DOHH2 (cell line): ENCODE data around the gene MACROD2.

Experiments
- H3F3A ChIP-seq: fragments of 200-600 bp; sonication (generic), shearing (Covaris generic); 2 replicates; pipeline ENCODE4 v1.6.0; 2016; ENCODE audit warnings: antibody characterized with exemption, mild to moderate bottlenecking; ENCODE audit not compliant: control insufficient read depth, insufficient read depth
- H3K27ac ChIP-seq: fragments of 200-600 bp; sonication (generic); 2 replicates; pipeline ENCODE4 v1.5.1; 2014; ENCODE audit warnings: low read depth, mild to moderate bottlenecking, low read length, moderate library complexity
- H3K27me3 ChIP-seq: fragments of 200-600 bp; sonication (generic); 2 replicates; pipeline ENCODE4 v1.6.1; 2014; ENCODE audit warnings: mild to moderate bottlenecking, low read length, mixed read lengths; ENCODE audit not compliant: control insufficient read depth
- H3K36me3 ChIP-seq: fragments of 200-600 bp; sonication (generic); 2 replicates; pipeline ENCODE4 v1.6.1; 2014; ENCODE audit warnings: mild to moderate bottlenecking, low read length, moderate library complexity, mixed read lengths; ENCODE audit not compliant: control insufficient read depth
- H3K4me1 ChIP-seq: fragments of 200-600 bp; sonication (generic); 2 replicates; pipeline ENCODE4 v1.6.1; 2014; ENCODE audit warnings: mild to moderate bottlenecking, low read length, mixed read lengths; ENCODE audit not compliant: control insufficient read depth
- H3K4me2 ChIP-seq: fragments of 200-600 bp; sonication (generic); 2 replicates; pipeline ENCODE4 v1.6.0; 2014; ENCODE audit warnings: mild to moderate bottlenecking, low read length, moderate library complexity
- H3K4me3 ChIP-seq: fragments of 200-600 bp; sonication (generic); 2 replicates; pipeline ENCODE4 v1.5.1; 2014; ENCODE audit warnings: mild to moderate bottlenecking, low read length, mixed read lengths
- H3K79me2 ChIP-seq: fragments of 200-600 bp; sonication (generic); 2 replicates; pipeline ENCODE4 v1.6.1; 2014; ENCODE audit warnings: mild to moderate bottlenecking, low read length, mixed read lengths; ENCODE audit not compliant: control insufficient read depth
- H3K9me2 ChIP-seq: fragments of 200-600 bp; sonication (generic); replicated peaks from 2 replicates; pipeline ENCODE4 v1.6.1; 2014; ENCODE audit warnings: mild to moderate bottlenecking, low read length, mixed read lengths; ENCODE audit not compliant: control insufficient read depth
- H3K9me3 ChIP-seq: fragments of 200-600 bp; sonication (generic); 2 replicates; pipeline ENCODE4 v1.6.1; 2014; ENCODE audit warnings: antibody characterized with exemption, low read length, mixed read lengths; ENCODE audit not compliant: control insufficient read depth, insufficient read depth
- H4K20me1 ChIP-seq: fragments of 200-600 bp; sonication (generic); 2 replicates; pipeline ENCODE4 v1.6.0; 2014; ENCODE audit warnings: low read depth, mild to moderate bottlenecking, antibody characterized with exemption, low read length, moderate library complexity; ENCODE audit not compliant: control insufficient read depth, insufficient read depth
- EZH2phosphoT487 ChIP-seq: fragments of 200-600 bp; sonication (generic); IDR thresholded peaks from 2 replicates; pipeline ENCODE4 v1.6.1; 2017; ENCODE audit warnings: borderline replicate concordance, mild to moderate bottlenecking, antibody characterized with exemption, low read length, moderate library complexity, mixed read lengths
- TF ChIP-seq, protein P1 (sequence below): fragments of 200-600 bp; sonication (generic); IDR thresholded peaks from one replicate; pipeline ENCODE4 v1.5.1; 2014; ENCODE audit warnings: antibody characterized with exemption, mild to moderate bottlenecking, low read depth, low read length; ENCODE audit not compliant: poor library complexity, severe bottlenecking

Gene MACROD2

DNA sequence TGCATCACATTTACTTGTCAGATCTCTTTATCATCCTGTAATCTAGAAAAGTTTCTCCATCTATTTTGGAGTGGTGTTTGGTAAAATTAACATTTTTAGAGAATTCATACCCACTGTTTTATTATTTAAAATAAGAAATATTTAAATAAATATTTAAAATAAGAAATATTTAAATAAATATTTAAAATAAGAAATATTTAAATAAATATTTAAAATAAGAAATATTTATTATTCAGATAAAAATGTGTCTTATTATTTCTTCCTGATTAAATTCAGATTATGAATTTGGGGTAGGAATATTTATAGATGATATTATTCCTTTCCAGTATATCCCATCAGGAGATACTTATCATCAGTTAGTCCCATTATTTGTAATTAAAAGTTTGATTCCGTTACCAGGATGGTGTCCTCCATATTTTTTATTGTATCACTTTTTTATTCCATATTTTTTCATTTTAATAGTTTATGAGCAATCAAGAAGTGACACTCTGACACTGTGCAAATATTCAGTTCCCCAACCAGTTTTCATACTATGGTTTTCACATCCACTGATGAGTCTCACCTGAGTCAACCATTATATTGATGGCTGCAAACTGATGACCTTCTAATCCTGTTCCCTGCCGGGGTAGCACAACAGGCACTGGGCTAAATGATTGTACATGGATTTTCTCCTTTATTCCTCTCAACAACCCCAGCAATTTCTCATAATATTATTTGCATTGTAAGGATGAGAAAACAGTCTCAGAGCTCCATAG lies 1555.0 kb downstream of the MACROD2 start:
- no peaks in the 10 kb centered on the region for H3K27me3 ChIP-seq
- peaks cover 3% of the 10 kb centered on the region; the same call in 1 of the 2 replicates for H3K9me3 ChIP-seq
- H3K4me2 ChIP-seq: no peak overlapping the region
- no peaks in the 10 kb centered on the region for H3F3A ChIP-seq
- H3K4me1 ChIP-seq: no peaks in the 10 kb centered on the region
- H3K9me2 ChIP-seq: no peaks in the 10 kb centered on the region
- H3K4me3 ChIP-seq: no peak overlapping the region
- TF ChIP-seq, protein P1, sequence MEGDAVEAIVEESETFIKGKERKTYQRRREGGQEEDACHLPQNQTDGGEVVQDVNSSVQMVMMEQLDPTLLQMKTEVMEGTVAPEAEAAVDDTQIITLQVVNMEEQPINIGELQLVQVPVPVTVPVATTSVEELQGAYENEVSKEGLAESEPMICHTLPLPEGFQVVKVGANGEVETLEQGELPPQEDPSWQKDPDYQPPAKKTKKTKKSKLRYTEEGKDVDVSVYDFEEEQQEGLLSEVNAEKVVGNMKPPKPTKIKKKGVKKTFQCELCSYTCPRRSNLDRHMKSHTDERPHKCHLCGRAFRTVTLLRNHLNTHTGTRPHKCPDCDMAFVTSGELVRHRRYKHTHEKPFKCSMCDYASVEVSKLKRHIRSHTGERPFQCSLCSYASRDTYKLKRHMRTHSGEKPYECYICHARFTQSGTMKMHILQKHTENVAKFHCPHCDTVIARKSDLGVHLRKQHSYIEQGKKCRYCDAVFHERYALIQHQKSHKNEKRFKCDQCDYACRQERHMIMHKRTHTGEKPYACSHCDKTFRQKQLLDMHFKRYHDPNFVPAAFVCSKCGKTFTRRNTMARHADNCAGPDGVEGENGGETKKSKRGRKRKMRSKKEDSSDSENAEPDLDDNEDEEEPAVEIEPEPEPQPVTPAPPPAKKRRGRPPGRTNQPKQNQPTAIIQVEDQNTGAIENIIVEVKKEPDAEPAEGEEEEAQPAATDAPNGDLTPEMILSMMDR: no peak
- no peak for TF ChIP-seq EZH2phosphoT487
- no peaks in the 10 kb centered on the region for H3K79me2 ChIP-seq
- H3K36me3 ChIP-seq: no peaks in the 10 kb centered on the region
- H4K20me1 ChIP-seq: no peaks in the 10 kb centered on the region
- H3K27ac ChIP-seq: no peak overlapping the region

- Histone ChIP-seq H3K4me1 (no peaks in the 10 kb centered on the region), H3K27me3 (no peaks in the 10 kb centered on the region), H3K9me3 (peaks cover 3% of the 10 kb centered on the region; the same call in 1 of the 2 replicates), H4K20me1 (no peaks in the 10 kb centered on the region), H3K27ac (no peak overlapping the region), H3K79me2 (no peaks in the 10 kb centered on the region), H3K4me3 (no peak overlapping the region), H3F3A (no peaks in the 10 kb centered on the region), H3K4me2 (no peak overlapping the region), H3K9me2 (no peaks in the 10 kb centered on the region), H3K36me3 (no peaks in the 10 kb centered on the region)
- TF ChIP-seq, protein P1: no peak
- TF ChIP-seq EZH2phosphoT487: no peak
These were observed 1560.6 kb downstream of the MACROD2 start for GRCh38 chr20:15555913-15556312.

DNA sequence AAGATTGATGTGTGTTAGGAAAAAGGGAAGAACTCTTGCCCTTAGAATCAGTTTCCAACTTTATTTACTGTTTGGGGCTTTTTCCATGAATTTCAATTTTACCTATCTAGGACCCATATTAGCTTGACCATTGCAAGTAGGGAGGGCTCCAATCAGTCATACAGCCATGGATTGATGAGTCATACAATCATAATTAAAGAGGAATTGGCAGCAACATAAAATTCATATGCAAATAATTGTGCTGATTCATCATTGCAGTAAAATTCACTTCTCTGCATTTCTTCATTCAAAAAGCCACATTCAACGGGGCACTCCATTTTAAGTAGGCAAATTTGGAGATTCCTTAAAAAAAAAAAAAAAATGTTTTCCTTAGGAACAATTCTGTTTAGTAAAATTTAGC lies 1561.6 kb downstream of the MACROD2 start:
- Histone ChIP-seq H3K4me2 (no peak overlapping the region), H3K4me3 (no peak overlapping the region), H3K27me3 (no peaks in the 10 kb centered on the region), H3K27ac (no peak overlapping the region), H4K20me1 (no peaks in the 10 kb centered on the region), H3K4me1 (no peaks in the 10 kb centered on the region), H3F3A (no peaks in the 10 kb centered on the region), H3K36me3 (no peaks in the 10 kb centered on the region), H3K9me3 (peaks cover 3% of the 10 kb centered on the region; the same call in 1 of the 2 replicates), H3K9me2 (no peaks in the 10 kb centered on the region), H3K79me2 (no peaks in the 10 kb centered on the region)
- TF ChIP-seq EZH2phosphoT487: no peak
- TF ChIP-seq, protein P1: no peak
